HG02970 (cell line): Measurements from ENCODE around the gene MARS1.

Experiments
- ATAC-seq: cut with Tn5 transposase; IDR thresholded peaks from one replicate; pipeline ENCODE4 v1.9.1; 2021; ENCODE audit warnings: mild to moderate bottlenecking, moderate library complexity, moderate number of reproducible peaks; ENCODE audit not compliant: unreplicated experiment, low FRiP score

The MARS1 gene

GRCh38 chr12:57564178-57564740 lies 76.4 kb downstream of the MARS1 start:
- ATAC-seq, result no peak
